OCI-LY3 (cell line): ENCODE measurements around the gene JSRP1.

ENCODE experiments used
- H2AFZ ChIP-seq: fragments of 200-600, 300-600 bp; shearing (Covaris generic); 2 replicates; pipeline ENCODE4 v1.6.0; 2014; ENCODE audit warnings: antibody characterized with exemption, low read depth, low read length
- H3K27ac ChIP-seq: fragments of 200-600, 300-600 bp; sonication (generic); 2 replicates; pipeline ENCODE4 v1.5.1; 2014; ENCODE audit warnings: mild to moderate bottlenecking, low read length, moderate library complexity, mixed read lengths
- H3K27me3 ChIP-seq: fragments of 200-600, 300-600 bp; sonication (generic); 2 replicates; pipeline ENCODE4 v1.6.1; 2014; ENCODE audit warnings: low read depth, low read length, mixed read lengths
- H3K36me3 ChIP-seq: fragments of 200-600, 300-600 bp; sonication (generic); replicated peaks from 2 replicates; pipeline ENCODE3; 2014; ENCODE audit warnings: low read depth, low read length, mixed read lengths
- H3K4me1 ChIP-seq: fragments of 300-600, 200-600 bp; sonication (generic); 2 replicates; pipeline ENCODE4 v1.6.1; 2014; ENCODE audit warnings: low read length, mixed read lengths
- H3K4me2 ChIP-seq: fragments of 200-600, 300-600 bp; sonication (generic); 2 replicates; pipeline ENCODE4 v1.6.1; 2014; ENCODE audit warnings: low read length, mixed read lengths
- H3K4me3 ChIP-seq: fragments of 300-600, 200-600 bp; sonication (generic); 2 replicates; pipeline ENCODE4 v1.5.1; 2014; ENCODE audit warnings: antibody characterized with exemption, mild to moderate bottlenecking, low read length, moderate library complexity
- H3K79me2 ChIP-seq: fragments of 300-600, 200-600 bp; shearing (Covaris generic); 2 replicates; pipeline ENCODE4 v1.6.1; 2014; ENCODE audit warnings: mild to moderate bottlenecking, low read length, mixed read lengths
- H3K9ac ChIP-seq: fragments of 300-600, 200-600 bp; shearing (Covaris generic); 2 replicates; pipeline ENCODE4 v1.6.0; 2014; ENCODE audit warnings: mild to moderate bottlenecking, low read length, moderate library complexity
- H3K9me3 ChIP-seq: fragments of 200-600, 300-600 bp; shearing (Covaris generic); 2 replicates; pipeline ENCODE4 v1.6.1; 2014; ENCODE audit warnings: low read length, mixed read lengths; ENCODE audit not compliant: insufficient read depth
- H4K20me1 ChIP-seq: fragments of 200-600, 300-600 bp; sonication (generic); 2 replicates; pipeline ENCODE4 v1.6.1; 2016; ENCODE audit warnings: low read length, mixed read lengths; ENCODE audit not compliant: insufficient read depth
- CTCF ChIP-seq: fragments of 200-600, 300-600 bp; sonication (generic); IDR thresholded peaks from 2 replicates; pipeline ENCODE4 v1.5.1; 2014; ENCODE audit warnings: antibody characterized with exemption, low read length, low read depth
- EZH2phosphoT487 ChIP-seq: fragments of 200-600 bp; shearing (Covaris generic); IDR thresholded peaks from 2 replicates; pipeline ENCODE4 v1.6.1; 2018; ENCODE audit warnings: antibody characterized with exemption, mixed run types, low read depth

JSRP1 gene

GRCh38 chr19:2255112-2255845, 938 bp downstream of the JSRP1 start:
- Histone ChIP-seq H3K4me2 (peak overlapping the region; percentile 85), H3K4me1 (peaks cover 29% of the 10 kb centered on the region), H3K36me3 (peaks cover 11% of the 10 kb centered on the region), H3K27me3 (no peaks in the 10 kb centered on the region), H3K9me3 (no peaks in the 10 kb centered on the region), H3K9ac (peak overlapping the region; percentile 59; the same call in 1 of the 2 replicates), H2AFZ (no peak overlapping the region), H4K20me1 (no peaks in the 10 kb centered on the region), H3K27ac (no peak overlapping the region; the same call in 1 of the 2 replicates), H3K4me3 (peak overlapping the region; percentile 79), H3K79me2 (no peaks in the 10 kb centered on the region)
- no peak for TF ChIP-seq EZH2phosphoT487
- no peak for TF ChIP-seq CTCF

- no peak for TF ChIP-seq CTCF
- Histone ChIP-seq H3K9ac (no peak overlapping the region), H3K4me2 (no peak overlapping the region), H3K27ac (no peak overlapping the region), H3K36me3 (peaks cover 18% of the 10 kb centered on the region), H3K9me3 (no peaks in the 10 kb centered on the region), H4K20me1 (no peaks in the 10 kb centered on the region), H3K4me3 (no peak overlapping the region), H2AFZ (no peak overlapping the region), H3K4me1 (peaks cover 29% of the 10 kb centered on the region), H3K79me2 (no peaks in the 10 kb centered on the region), H3K27me3 (no peaks in the 10 kb centered on the region)
Measured at GRCh38 chr19:2254064-2254872, 1.9 kb downstream of the JSRP1 start.

- Histone ChIP-seq H3K9ac (no peak overlapping the region), H3K79me2 (no peaks in the 10 kb centered on the region), H3K36me3 (peaks cover 22% of the 10 kb centered on the region), H3K9me3 (no peaks in the 10 kb centered on the region), H4K20me1 (peaks cover 4% of the 10 kb centered on the region; the same call in 1 of the 2 replicates), H3K4me1 (peaks cover 25% of the 10 kb centered on the region), H3K27ac (no peak overlapping the region), H3K4me2 (no peak overlapping the region), H3K4me3 (no peak overlapping the region), H2AFZ (no peak overlapping the region), H3K27me3 (no peaks in the 10 kb centered on the region)
- TF ChIP-seq CTCF, result peak; percentile 34; the same call in 1 of the 2 replicates
- TF ChIP-seq EZH2phosphoT487, result no peak
Measured at GRCh38 chr19:2253106-2254063, 2.8 kb downstream of the JSRP1 start.

- Histone ChIP-seq H3K27ac (no peak overlapping the region), H3K9ac (no peak overlapping the region), H3K4me3 (no peak overlapping the region), H3K4me2 (no peak overlapping the region), H3K27me3 (no peaks in the 10 kb centered on the region), H3K79me2 (no peaks in the 10 kb centered on the region), H2AFZ (no peak overlapping the region), H3K9me3 (no peaks in the 10 kb centered on the region), H3K36me3 (peaks cover 25% of the 10 kb centered on the region), H4K20me1 (peaks cover 8% of the 10 kb centered on the region; the same call in 1 of the 2 replicates), H3K4me1 (peaks cover 18% of the 10 kb centered on the region)
- TF ChIP-seq CTCF (no peak), EZH2phosphoT487 (no peak)
Measured at GRCh38 chr19:2252797-2253105, 3.5 kb downstream of the JSRP1 start.
